ENCODE measurements around the gene TSHZ2. TPM values are rescaled to one million over a fixed set of nuclear protein-coding genes. Genes with fewer than 3 reads are reported as not detected.
"Not testable (repeated sequence)": the region's sequence is repeated elsewhere in the genome, so short reads cannot be mapped to it uniquely, and the experiment has no call there.

Gene TSHZ2
- total RNA-seq, 1 donor from 2014 or later = 19.8 TPM

- Mint-ChIP-seq H3K36me3 (ENCODE audit: low read depth) (no peaks in the 10 kb centered on the region), H3K9me3 (no peaks in the 10 kb centered on the region), H3K4me3 (ENCODE audit: low read depth) (no peak overlapping the region), H3K27me3 (ENCODE audit: low read depth) (peaks cover 1% of the 10 kb centered on the region), H3K4me1 (ENCODE audit: low read depth) (no peaks in the 10 kb centered on the region), H3K27ac (no peak overlapping the region)
- intact Hi-C loops (cut with micrococcal nuclease) = no loop called here
- no peak for DNase-seq (ENCODE audit: low spot score)
These were observed 549.9 kb downstream of the TSHZ2 start for GRCh38 chr20:53522026-53522425.

- no peaks in the 10 kb centered on the region for H3K4me1 Mint-ChIP-seq (ENCODE audit: low read depth)
- intact Hi-C loops (cut with micrococcal nuclease) = no loop called here
- H3K9me3 Mint-ChIP-seq = no peaks in the 10 kb centered on the region
- no peak overlapping the region for H3K27ac Mint-ChIP-seq
- DNase-seq (ENCODE audit: low spot score) = no peak
- no peaks in the 10 kb centered on the region for H3K36me3 Mint-ChIP-seq (ENCODE audit: low read depth)
- H3K4me3 Mint-ChIP-seq (ENCODE audit: low read depth) = no peak overlapping the region
- H3K27me3 Mint-ChIP-seq (ENCODE audit: low read depth) = peaks cover 1% of the 10 kb centered on the region
These were observed 550.5 kb downstream of the TSHZ2 start for GRCh38 chr20:53522696-53523095.

DNA sequence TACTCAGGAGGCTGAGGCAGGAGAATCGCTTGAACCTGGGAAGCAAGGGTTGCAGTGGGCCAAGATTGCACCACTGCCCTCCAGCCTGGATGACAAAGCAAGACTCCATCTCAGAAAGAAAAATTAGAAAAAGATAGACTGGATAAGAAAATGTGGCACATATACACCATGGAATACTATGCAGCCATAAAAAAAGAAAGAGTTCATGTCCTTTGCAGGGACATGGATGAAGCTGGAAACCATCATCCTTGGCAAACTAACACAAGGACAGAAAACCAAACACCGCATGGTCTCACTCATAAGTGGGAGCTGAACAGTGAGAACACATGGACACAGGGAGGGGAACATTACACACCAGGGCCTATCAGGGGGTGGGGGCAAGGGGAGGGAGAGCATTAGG lies 551.5 kb downstream of the TSHZ2 start:
- intact Hi-C loops (cut with micrococcal nuclease); H3K27ac Mint-ChIP-seq; H3K4me3 Mint-ChIP-seq (ENCODE audit: low read depth); H3K9me3 Mint-ChIP-seq; DNase-seq (ENCODE audit: low spot score); H3K36me3 Mint-ChIP-seq (ENCODE audit: low read depth); H3K27me3 Mint-ChIP-seq (ENCODE audit: low read depth); H3K4me1 Mint-ChIP-seq (ENCODE audit: low read depth): not testable (repeated sequence)

- no peaks in the 10 kb centered on the region for H3K9me3 Mint-ChIP-seq
- H3K27ac Mint-ChIP-seq = no peak overlapping the region
These were observed 552.6 kb downstream of the TSHZ2 start for GRCh38 chr20:53524589-53525312.

GRCh38 chr20:53527196-53527595 lies 555.0 kb downstream of the TSHZ2 start:
- H3K9me3 Mint-ChIP-seq = no peaks in the 10 kb centered on the region
- H3K27ac Mint-ChIP-seq = no peak overlapping the region

More at GRCh38 chr20:53524589-53525312, 552.6 kb downstream of the TSHZ2 start:
- Mint-ChIP-seq H3K27me3 (ENCODE audit: low read depth) (peaks cover under 1% of the 10 kb centered on the region), H3K36me3 (ENCODE audit: low read depth) (no peaks in the 10 kb centered on the region), H3K4me3 (ENCODE audit: low read depth) (no peak overlapping the region), H3K4me1 (ENCODE audit: low read depth) (no peaks in the 10 kb centered on the region)
- no peak for DNase-seq (ENCODE audit: low spot score)
- intact Hi-C loops (cut with micrococcal nuclease) = no loop called here

DNA sequence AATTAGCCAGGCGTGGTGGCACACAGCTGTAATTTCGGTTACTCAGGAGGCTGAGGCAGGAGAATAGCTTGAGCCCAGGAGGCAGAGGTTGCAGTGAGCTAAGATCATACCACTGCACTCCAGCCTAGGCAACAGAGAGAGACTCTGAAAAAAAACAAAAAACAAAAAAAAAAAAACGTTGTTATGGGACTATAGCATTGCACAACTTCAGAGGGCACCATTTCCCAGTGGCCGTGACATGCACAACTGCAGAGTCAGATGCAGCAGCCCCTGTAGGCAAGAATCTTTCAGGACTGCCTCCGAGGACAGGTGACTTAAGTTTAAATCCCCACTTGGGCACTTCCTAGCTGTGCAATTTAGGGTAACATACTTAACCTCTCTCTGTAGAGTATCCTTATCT lies 557.5 kb downstream of the TSHZ2 start:
- Mint-ChIP-seq H3K36me3 (ENCODE audit: low read depth) (no peaks in the 10 kb centered on the region), H3K4me3 (ENCODE audit: low read depth) (no peak overlapping the region), H3K27ac (no peak overlapping the region), H3K4me1 (ENCODE audit: low read depth) (no peaks in the 10 kb centered on the region), H3K27me3 (ENCODE audit: low read depth) (no peaks in the 10 kb centered on the region), H3K9me3 (no peaks in the 10 kb centered on the region)
- intact Hi-C loops (cut with micrococcal nuclease) = no loop called here
- DNase-seq (ENCODE audit: low spot score) = no peak

More at GRCh38 chr20:53527196-53527595, 555.0 kb downstream of the TSHZ2 start:
- no peak overlapping the region for H3K4me3 Mint-ChIP-seq (ENCODE audit: low read depth)
- H3K4me1 Mint-ChIP-seq (ENCODE audit: low read depth) = no peaks in the 10 kb centered on the region
- no peaks in the 10 kb centered on the region for H3K27me3 Mint-ChIP-seq (ENCODE audit: low read depth)
- H3K36me3 Mint-ChIP-seq (ENCODE audit: low read depth) = no peaks in the 10 kb centered on the region
- intact Hi-C loops (cut with micrococcal nuclease) = no loop called here
- no peak for DNase-seq (ENCODE audit: low spot score)

DNA sequence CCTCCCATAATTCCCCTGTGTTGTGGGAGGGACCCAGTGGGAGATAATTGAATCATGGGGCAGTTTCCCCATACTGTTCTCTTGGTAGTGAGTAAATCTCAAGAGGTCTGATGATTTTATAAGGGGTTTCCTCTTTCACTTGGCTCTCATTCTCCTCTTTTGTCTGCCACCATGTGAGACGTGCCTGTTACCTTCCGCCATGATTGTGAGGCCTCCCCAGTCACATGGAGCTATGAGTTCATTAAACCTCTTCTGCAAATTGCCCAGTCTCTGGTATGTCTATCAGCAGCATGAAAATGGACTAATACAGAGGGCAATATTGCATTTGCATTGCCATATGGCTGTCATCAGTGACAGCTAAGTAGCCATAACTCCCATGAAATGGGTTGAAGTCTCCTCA lies 558.3 kb downstream of the TSHZ2 start:
- H3K4me3 Mint-ChIP-seq (ENCODE audit: low read depth) = no peak overlapping the region
- no peak overlapping the region for H3K27ac Mint-ChIP-seq
- DNase-seq (ENCODE audit: low spot score) = no peak

DNA sequence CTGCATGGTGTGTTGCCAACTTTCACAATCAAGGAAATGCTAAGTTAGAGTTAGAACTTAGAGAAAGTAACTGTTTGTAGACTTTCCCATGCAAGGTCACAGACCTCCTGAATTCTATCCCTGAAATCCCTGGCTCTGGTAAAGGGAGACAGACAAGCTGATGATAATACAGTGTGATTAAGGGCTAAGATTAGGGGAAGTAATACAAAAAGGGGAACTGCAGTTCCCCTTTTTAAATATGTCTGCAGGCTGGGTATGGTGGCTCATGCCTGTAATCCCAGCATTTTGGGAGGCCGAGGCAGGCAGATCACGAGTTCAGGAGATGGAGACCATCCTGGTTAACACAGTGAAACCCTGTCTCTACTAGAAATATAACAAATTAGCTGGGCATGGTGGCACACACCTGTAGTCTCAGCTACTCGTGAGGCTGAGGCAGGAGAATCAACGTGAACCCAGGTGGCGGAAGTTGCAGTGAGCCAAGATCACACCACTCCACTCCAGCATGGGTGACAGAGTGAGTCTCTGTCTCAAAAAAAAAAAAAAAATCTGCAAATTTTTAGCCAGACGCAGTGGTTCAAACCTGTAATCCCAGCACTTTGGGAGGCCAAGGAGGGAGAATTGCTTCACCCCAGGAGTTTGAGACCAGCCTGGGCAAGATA lies 560.6 kb downstream of the TSHZ2 start:
- H3K4me1 Mint-ChIP-seq (ENCODE audit: low read depth); H3K27me3 Mint-ChIP-seq (ENCODE audit: low read depth); H3K27ac Mint-ChIP-seq: not testable (repeated sequence)

More for the DNA sequence above, 558.3 kb downstream of the TSHZ2 start:
- H3K36me3 Mint-ChIP-seq (ENCODE audit: low read depth) = no peaks in the 10 kb centered on the region
- intact Hi-C loops (cut with micrococcal nuclease) = no loop called here
- no peaks in the 10 kb centered on the region for H3K27me3 Mint-ChIP-seq (ENCODE audit: low read depth)
- H3K9me3 Mint-ChIP-seq = no peaks in the 10 kb centered on the region
- no peaks in the 10 kb centered on the region for H3K4me1 Mint-ChIP-seq (ENCODE audit: low read depth)

GRCh38 chr20:53533500-53533899 lies 561.3 kb downstream of the TSHZ2 start:
- no peaks in the 10 kb centered on the region for H3K4me1 Mint-ChIP-seq (ENCODE audit: low read depth)
- intact Hi-C loops (cut with micrococcal nuclease) = no loop called here
- no peaks in the 10 kb centered on the region for H3K9me3 Mint-ChIP-seq
- H3K27me3 Mint-ChIP-seq (ENCODE audit: low read depth) = no peaks in the 10 kb centered on the region
- no peak for DNase-seq (ENCODE audit: low spot score)
- no peaks in the 10 kb centered on the region for H3K36me3 Mint-ChIP-seq (ENCODE audit: low read depth)
- no peak overlapping the region for H3K4me3 Mint-ChIP-seq (ENCODE audit: low read depth)
- no peak overlapping the region for H3K27ac Mint-ChIP-seq

More for the DNA sequence above, 560.6 kb downstream of the TSHZ2 start:
- H3K9me3 Mint-ChIP-seq; intact Hi-C loops (cut with micrococcal nuclease); DNase-seq (ENCODE audit: low spot score); H3K4me3 Mint-ChIP-seq (ENCODE audit: low read depth); H3K36me3 Mint-ChIP-seq (ENCODE audit: low read depth): not testable (repeated sequence)

- Mint-ChIP-seq H3K9me3 (no peaks in the 10 kb centered on the region), H3K4me3 (ENCODE audit: low read depth) (no peak overlapping the region), H3K4me1 (ENCODE audit: low read depth) (no peaks in the 10 kb centered on the region), H3K27ac (no peak overlapping the region), H3K36me3 (ENCODE audit: low read depth) (no peaks in the 10 kb centered on the region), H3K27me3 (ENCODE audit: low read depth) (no peaks in the 10 kb centered on the region)
- DNase-seq (ENCODE audit: low spot score) = no peak
- intact Hi-C loops (cut with micrococcal nuclease) = no loop called here
These were observed 561.9 kb downstream of the TSHZ2 start for GRCh38 chr20:53534037-53534436.

DNA sequence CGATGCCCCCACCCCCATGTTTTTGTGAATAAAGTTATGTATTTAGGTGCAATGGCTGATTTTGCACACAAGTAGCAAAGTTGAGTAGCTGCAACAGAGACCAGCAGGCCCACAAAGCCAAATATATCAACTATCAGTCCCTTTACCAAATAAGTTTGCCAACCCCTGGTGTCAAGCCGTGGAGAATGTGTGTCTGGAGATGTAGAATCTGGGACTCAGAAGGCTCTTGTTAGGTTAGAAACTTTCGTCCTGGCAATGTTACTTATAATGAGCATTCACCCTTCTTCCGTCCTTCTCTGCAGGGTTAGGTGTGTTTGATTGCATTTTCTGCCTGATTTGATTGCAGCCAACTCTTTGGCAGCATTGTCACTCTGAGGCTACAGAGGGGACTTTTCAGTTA lies 563.7 kb downstream of the TSHZ2 start:
- H3K36me3 Mint-ChIP-seq (ENCODE audit: low read depth) = no peaks in the 10 kb centered on the region
- H3K27me3 Mint-ChIP-seq (ENCODE audit: low read depth) = no peaks in the 10 kb centered on the region
- no peak overlapping the region for H3K4me3 Mint-ChIP-seq (ENCODE audit: low read depth)
- no peak overlapping the region for H3K27ac Mint-ChIP-seq
- DNase-seq (ENCODE audit: low spot score) = no peak
- intact Hi-C loops (cut with micrococcal nuclease) = no loop called here
- no peaks in the 10 kb centered on the region for H3K9me3 Mint-ChIP-seq
- no peaks in the 10 kb centered on the region for H3K4me1 Mint-ChIP-seq (ENCODE audit: low read depth)

GRCh38 chr20:53536382-53536781 lies 564.2 kb downstream of the TSHZ2 start:
- H3K4me3 Mint-ChIP-seq (ENCODE audit: low read depth); H3K27me3 Mint-ChIP-seq (ENCODE audit: low read depth); H3K36me3 Mint-ChIP-seq (ENCODE audit: low read depth); H3K27ac Mint-ChIP-seq; intact Hi-C loops (cut with micrococcal nuclease); DNase-seq (ENCODE audit: low spot score); H3K4me1 Mint-ChIP-seq (ENCODE audit: low read depth); H3K9me3 Mint-ChIP-seq: not testable (repeated sequence)

- Mint-ChIP-seq H3K9me3 (no peaks in the 10 kb centered on the region), H3K4me3 (ENCODE audit: low read depth) (no peak overlapping the region), H3K27me3 (ENCODE audit: low read depth) (no peaks in the 10 kb centered on the region), H3K4me1 (ENCODE audit: low read depth) (no peaks in the 10 kb centered on the region), H3K36me3 (ENCODE audit: low read depth) (no peaks in the 10 kb centered on the region), H3K27ac (no peak overlapping the region)
- intact Hi-C loops (cut with micrococcal nuclease) = no loop called here
- DNase-seq (ENCODE audit: low spot score) = no peak
These were observed 567.4 kb downstream of the TSHZ2 start for GRCh38 chr20:53539516-53539915.

All from activated T-helper 2 cell treated with anti-CD3 and anti-CD28 coated beads, Interferon-gamma antibody, Interleukin-2, Interleukin-4, amounts not matched to agents 10 μg/mL and 5 μg/mL and 100 μg/mL, durations not matched to agents 14 hours and 24 hours and 36 hours (primary cell).